ENCODE measurements around the gene NOL9. TPM values are rescaled to one million over a fixed set of nuclear protein-coding genes. Genes with fewer than 3 reads are reported as not detected.

The NOL9 gene
- total RNA-seq, 1 experiment from 2014 or later: 49.2 TPM

DNA sequence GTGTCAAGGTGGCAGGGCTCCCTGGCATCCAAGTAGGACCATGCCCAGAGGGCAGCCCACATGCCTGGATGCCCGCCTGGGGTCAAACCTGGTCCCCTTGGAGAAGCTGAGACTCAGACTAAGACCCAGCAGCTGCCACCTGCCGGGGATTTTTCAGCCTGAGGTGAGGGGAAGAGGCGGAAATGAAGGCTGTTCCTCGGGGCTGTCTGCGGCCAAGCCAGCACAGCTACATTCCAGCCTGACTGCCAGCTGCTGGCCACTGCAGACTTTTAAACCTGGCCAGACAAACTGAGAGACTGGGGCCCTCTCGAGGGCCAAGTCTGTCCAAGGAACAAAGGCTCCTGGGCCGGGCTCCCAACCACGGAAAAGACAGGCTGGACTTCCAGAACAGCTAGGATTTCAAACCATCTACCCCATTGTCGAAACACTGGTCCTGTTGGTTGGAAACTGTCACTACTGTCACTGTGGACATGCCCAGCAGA is 41.0 kb downstream of the NOL9 start:
- Mint-ChIP-seq H3K36me3 (ENCODE audit: insufficient read depth, unreplicated experiment) (no peaks in the 10 kb centered on the region), H3K4me3 (ENCODE audit: unreplicated experiment) (no peak overlapping the region), H3K27ac (ENCODE audit: low read depth, unreplicated experiment) (no peak overlapping the region), H3K9me3 (ENCODE audit: unreplicated experiment) (no peaks in the 10 kb centered on the region), H3K4me1 (ENCODE audit: insufficient read depth, unreplicated experiment) (no peaks in the 10 kb centered on the region), H3K27me3 (ENCODE audit: insufficient read depth, unreplicated experiment) (no peaks in the 10 kb centered on the region)
- DNase-seq (ENCODE audit: unreplicated experiment): no peak
- POLR2A ChIA-PET: interaction anchor here (1.0 to 1.5 kb wide), 3 partner anchors 10 to 67 kb away, joined by 3 to 5 read pairs (median 3); partner anchors contain the start of gene ZBTB48
- TF ChIP-seq CTCF (IDR thresholded peaks at IDR 0.05; ENCODE audit: unreplicated experiment): no peak
- no TSS peak for BruUV-seq (replicated peaks)
- CTCF ChIA-PET: interaction anchor here (0.5 kb wide), 1 partner anchor 27 kb away, joined by 4 read pairs; no protein-coding TSS in a partner anchor
- intact Hi-C loops (cut with micrococcal nuclease): no loop called here

- H3K27ac Mint-ChIP-seq (ENCODE audit: low read depth, unreplicated experiment): no peak overlapping the region
- CTCF ChIA-PET: interaction anchor here (0.5 kb wide), 1 partner anchor 27 kb away, joined by 4 read pairs; no protein-coding TSS in a partner anchor
- no peaks in the 10 kb centered on the region for H3K4me1 Mint-ChIP-seq (ENCODE audit: insufficient read depth, unreplicated experiment)
- no peak for TF ChIP-seq CTCF (IDR thresholded peaks at IDR 0.05; ENCODE audit: unreplicated experiment)
- no peak for DNase-seq (ENCODE audit: unreplicated experiment)
- no TSS peak for BruUV-seq (replicated peaks)
- POLR2A ChIA-PET: interaction anchor here (1.0 to 1.5 kb wide), 3 partner anchors 10 to 67 kb away, joined by 3 to 5 read pairs (median 3); partner anchors contain the start of gene ZBTB48
- intact Hi-C loops (cut with micrococcal nuclease): no loop called here
- H3K9me3 Mint-ChIP-seq (ENCODE audit: unreplicated experiment): no peaks in the 10 kb centered on the region
- H3K27me3 Mint-ChIP-seq (ENCODE audit: insufficient read depth, unreplicated experiment): no peaks in the 10 kb centered on the region
- no peak overlapping the region for H3K4me3 Mint-ChIP-seq (ENCODE audit: unreplicated experiment)
- no peaks in the 10 kb centered on the region for H3K36me3 Mint-ChIP-seq (ENCODE audit: insufficient read depth, unreplicated experiment)
Observed at GRCh38 chr1:6512908-6513280, 41.4 kb downstream of the NOL9 start.

- no peak overlapping the region for H3K27ac Mint-ChIP-seq (ENCODE audit: low read depth, unreplicated experiment)
- POLR2A ChIA-PET: interaction anchor here (1.0 kb wide), 2 partner anchors 44 to 67 kb away, joined by 3 read pairs; partner anchors contain the start of gene ZBTB48
- H3K36me3 Mint-ChIP-seq (ENCODE audit: insufficient read depth, unreplicated experiment): no peaks in the 10 kb centered on the region
- TF ChIP-seq CTCF (IDR thresholded peaks at IDR 0.05; ENCODE audit: unreplicated experiment): no peak
- H3K9me3 Mint-ChIP-seq (ENCODE audit: unreplicated experiment): no peaks in the 10 kb centered on the region
- no peaks in the 10 kb centered on the region for H3K27me3 Mint-ChIP-seq (ENCODE audit: insufficient read depth, unreplicated experiment)
- no peaks in the 10 kb centered on the region for H3K4me1 Mint-ChIP-seq (ENCODE audit: insufficient read depth, unreplicated experiment)
- CTCF ChIA-PET: interaction anchor here (0.7 kb wide), 1 partner anchor 24 kb away, joined by 4 read pairs; no protein-coding TSS in a partner anchor
- BruUV-seq (replicated peaks): no TSS peak
- intact Hi-C loops (cut with micrococcal nuclease): no loop called here
- no peak overlapping the region for H3K4me3 Mint-ChIP-seq (ENCODE audit: unreplicated experiment)
- DNase-seq (ENCODE audit: unreplicated experiment): no peak
Observed at GRCh38 chr1:6512245-6512907, 41.9 kb downstream of the NOL9 start.

DNA sequence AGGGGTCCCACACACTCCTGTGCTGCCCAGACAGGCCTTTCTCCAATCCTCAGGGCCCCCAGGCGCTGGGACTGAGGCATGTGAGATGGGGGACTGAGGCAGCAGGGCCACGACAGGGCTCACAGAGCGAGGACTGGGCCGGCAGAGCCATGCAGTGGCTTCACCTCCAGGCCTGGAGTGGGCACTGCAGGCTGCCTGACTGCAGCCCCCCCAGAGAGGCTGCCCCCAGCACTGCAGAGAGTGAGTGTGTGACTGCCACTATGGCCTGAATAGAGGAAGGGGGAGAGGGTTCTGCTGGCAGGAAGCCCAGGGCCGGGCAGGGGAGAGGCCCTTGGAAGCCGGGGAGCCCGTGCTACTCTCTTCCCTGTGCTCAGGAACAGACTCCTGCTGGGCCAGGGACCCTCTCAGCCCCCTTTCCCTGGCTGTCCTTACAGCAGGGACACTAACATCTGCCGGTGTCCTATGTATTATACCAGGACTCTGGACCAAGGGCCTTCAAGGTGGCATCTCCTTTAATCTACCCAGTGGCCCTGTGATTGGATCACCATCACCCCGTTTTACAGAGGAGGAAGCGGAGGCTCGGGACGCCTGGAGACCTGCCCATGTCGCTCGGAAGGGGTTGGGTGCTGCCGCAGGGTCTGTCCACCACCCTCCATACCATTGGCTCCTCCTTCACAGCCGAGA is 42.6 kb downstream of the NOL9 start:
- BruUV-seq (replicated peaks): no TSS peak
- Mint-ChIP-seq H3K27me3 (ENCODE audit: insufficient read depth, unreplicated experiment) (no peaks in the 10 kb centered on the region), H3K4me1 (ENCODE audit: insufficient read depth, unreplicated experiment) (no peaks in the 10 kb centered on the region), H3K36me3 (ENCODE audit: insufficient read depth, unreplicated experiment) (no peaks in the 10 kb centered on the region), H3K9me3 (ENCODE audit: unreplicated experiment) (no peaks in the 10 kb centered on the region), H3K27ac (ENCODE audit: low read depth, unreplicated experiment) (no peak overlapping the region), H3K4me3 (ENCODE audit: unreplicated experiment) (no peak overlapping the region)
- no peak for DNase-seq (ENCODE audit: unreplicated experiment)
- ChIA-PET POLR2A (no interaction called here), CTCF (interaction anchor here (0.7 kb wide), 1 partner anchor 23 kb away, joined by 4 read pairs; no protein-coding TSS in a partner anchor)
- intact Hi-C loops (cut with micrococcal nuclease): no loop called here
- no peak for TF ChIP-seq CTCF (IDR thresholded peaks at IDR 0.05; ENCODE audit: unreplicated experiment)
